Loucy (cell line): ENCODE results near the gene RRAGB.
"Not testable (repeated sequence)": the region's sequence is repeated elsewhere in the genome, so short reads cannot be mapped to it uniquely, and the experiment has no call there.

Experiments
- H2AFZ ChIP-seq: fragments of 200-600 bp; sonication (generic); 2 replicates; pipeline ENCODE4 v1.6.0; 2016; ENCODE audit warnings: antibody characterized with exemption, mild to moderate bottlenecking, low read length, moderate library complexity
- H3F3A ChIP-seq: fragments of 200-600 bp; 2 replicates; pipeline ENCODE4 v1.6.0; 2016; ENCODE audit warnings: antibody characterized with exemption, low read depth, mild to moderate bottlenecking
- H3K27me3 ChIP-seq: fragments of 200-600 bp; sonication (generic); 2 replicates; pipeline ENCODE4 v1.6.1; 2014; ENCODE audit warnings: low read length, mild to moderate bottlenecking; ENCODE audit not compliant: insufficient read depth, poor library complexity, severe bottlenecking
- H3K36me3 ChIP-seq: fragments of 200-600 bp; sonication (generic); 2 replicates; pipeline ENCODE4 v1.6.1; 2016; ENCODE audit warnings: low read length; ENCODE audit not compliant: insufficient read depth
- H3K4me1 ChIP-seq: fragments of 200-600 bp; sonication (generic); 2 replicates; pipeline ENCODE4 v1.5.1; 2014; ENCODE audit warnings: low read length, mild to moderate bottlenecking; ENCODE audit not compliant: insufficient read depth, poor library complexity, severe bottlenecking
- H3K4me2 ChIP-seq: fragments of 200-600 bp; sonication (generic); 2 replicates; pipeline ENCODE4 v1.6.0; 2014; ENCODE audit warnings: antibody characterized with exemption, low read length, low read depth, mild to moderate bottlenecking; ENCODE audit not compliant: poor library complexity, severe bottlenecking
- H3K4me3 ChIP-seq: fragments of 200-600 bp; sonication (generic); 2 replicates; pipeline ENCODE4 v1.5.1; 2014; ENCODE audit warnings: low read length, mild to moderate bottlenecking, mixed read lengths; ENCODE audit not compliant: poor library complexity, severe bottlenecking
- H3K79me2 ChIP-seq: fragments of 200-600 bp; sonication (generic); 2 replicates; pipeline ENCODE4 v1.6.1; 2014; ENCODE audit warnings: low read length; ENCODE audit not compliant: insufficient read depth
- H3K9ac ChIP-seq: fragments of 200-600 bp; sonication (generic); 2 replicates; pipeline ENCODE4 v1.6.0; 2014; ENCODE audit warnings: mild to moderate bottlenecking, low read depth, low read length, moderate library complexity; ENCODE audit not compliant: poor library complexity, severe bottlenecking
- H3K9me2 ChIP-seq: fragments of 200-600 bp; sonication (generic); replicated peaks from 2 replicates; pipeline ENCODE4 v1.6.1; 2016; ENCODE audit warnings: low read depth, low read length, mixed read lengths
- H3K9me3 ChIP-seq: fragments of 200-600 bp; sonication (generic); 2 replicates; pipeline ENCODE4 v1.6.1; 2014; ENCODE audit warnings: mild to moderate bottlenecking, antibody characterized with exemption, low read length, low read depth; ENCODE audit not compliant: insufficient read depth
- H4K20me1 ChIP-seq: fragments of 200-600 bp; sonication (generic); 2 replicates; pipeline ENCODE4 v1.6.0; 2014; ENCODE audit warnings: antibody characterized with exemption, low read length, mild to moderate bottlenecking; ENCODE audit not compliant: insufficient read depth, poor library complexity, severe bottlenecking
- EZH2phosphoT487 ChIP-seq: fragments of 200-600 bp; IDR thresholded peaks from 2 replicates; pipeline ENCODE4 v1.6.1; 2018; ENCODE audit warnings: antibody characterized with exemption, mild to moderate bottlenecking, moderate library complexity, borderline replicate concordance
- TF ChIP-seq, protein P1 (sequence below): fragments of 200-600 bp; sonication (generic); conservative IDR thresholded peaks from 2 replicates; pipeline ENCODE4 v1.5.1; 2014; ENCODE audit warnings: mild to moderate bottlenecking, antibody characterized with exemption, low read length

The RRAGB gene

DNA sequence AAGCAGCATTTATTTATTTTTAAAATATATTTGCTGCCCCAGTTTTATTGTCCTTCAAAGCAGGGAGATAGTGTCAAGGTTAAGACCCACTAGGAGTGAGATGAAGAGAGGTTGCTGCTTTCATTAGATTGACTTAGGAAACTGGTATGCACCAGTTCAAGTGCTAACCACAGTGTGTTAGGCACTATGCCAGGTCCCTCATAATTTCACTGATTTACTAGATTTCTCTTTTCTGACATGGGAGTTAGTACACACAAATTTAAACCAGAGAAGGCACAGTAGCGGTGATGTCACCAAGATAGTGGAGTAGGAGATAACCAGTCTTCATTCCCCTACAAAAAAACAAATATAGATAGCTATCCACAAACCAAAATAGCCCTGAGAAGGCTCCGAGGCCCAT is 14.3 kb downstream of the RRAGB start:
- no peak overlapping the region for H2AFZ ChIP-seq

DNA sequence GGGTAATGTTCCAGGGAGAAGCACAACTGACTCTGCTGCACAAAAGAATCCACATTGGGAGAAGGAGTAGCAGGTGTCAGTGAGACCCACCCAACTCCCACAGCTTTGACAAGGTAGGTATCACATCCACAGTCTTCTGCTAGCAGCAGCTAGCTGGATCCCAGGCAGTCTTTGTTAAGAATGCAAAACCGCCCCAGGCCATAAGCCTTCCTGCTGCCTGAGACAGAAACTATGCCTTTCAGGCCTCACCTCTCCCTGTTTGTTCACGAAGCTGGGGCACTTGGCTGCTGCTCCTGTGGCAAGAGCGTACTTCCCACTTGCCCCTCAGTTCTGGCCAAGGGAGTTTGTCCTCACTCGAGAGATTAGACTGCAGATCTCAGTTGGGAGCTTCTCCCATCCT is 21.4 kb downstream of the RRAGB start:
- no peak overlapping the region for H3K9ac ChIP-seq
- H3K9me2 ChIP-seq: no peaks in the 10 kb centered on the region
- no peaks in the 10 kb centered on the region; the same call in 1 of the 2 replicates for H3K9me3 ChIP-seq
- H3K79me2 ChIP-seq: no peaks in the 10 kb centered on the region
- no peaks in the 10 kb centered on the region for H3K27me3 ChIP-seq
- H3K4me2 ChIP-seq: no peak overlapping the region
- peaks cover 46% of the 10 kb centered on the region; the same call in 1 of the 2 replicates for H3K36me3 ChIP-seq
- no peaks in the 10 kb centered on the region for H3K4me1 ChIP-seq
- H4K20me1 ChIP-seq: no peaks in the 10 kb centered on the region
- H2AFZ ChIP-seq: no peak overlapping the region
- TF ChIP-seq, protein P1, sequence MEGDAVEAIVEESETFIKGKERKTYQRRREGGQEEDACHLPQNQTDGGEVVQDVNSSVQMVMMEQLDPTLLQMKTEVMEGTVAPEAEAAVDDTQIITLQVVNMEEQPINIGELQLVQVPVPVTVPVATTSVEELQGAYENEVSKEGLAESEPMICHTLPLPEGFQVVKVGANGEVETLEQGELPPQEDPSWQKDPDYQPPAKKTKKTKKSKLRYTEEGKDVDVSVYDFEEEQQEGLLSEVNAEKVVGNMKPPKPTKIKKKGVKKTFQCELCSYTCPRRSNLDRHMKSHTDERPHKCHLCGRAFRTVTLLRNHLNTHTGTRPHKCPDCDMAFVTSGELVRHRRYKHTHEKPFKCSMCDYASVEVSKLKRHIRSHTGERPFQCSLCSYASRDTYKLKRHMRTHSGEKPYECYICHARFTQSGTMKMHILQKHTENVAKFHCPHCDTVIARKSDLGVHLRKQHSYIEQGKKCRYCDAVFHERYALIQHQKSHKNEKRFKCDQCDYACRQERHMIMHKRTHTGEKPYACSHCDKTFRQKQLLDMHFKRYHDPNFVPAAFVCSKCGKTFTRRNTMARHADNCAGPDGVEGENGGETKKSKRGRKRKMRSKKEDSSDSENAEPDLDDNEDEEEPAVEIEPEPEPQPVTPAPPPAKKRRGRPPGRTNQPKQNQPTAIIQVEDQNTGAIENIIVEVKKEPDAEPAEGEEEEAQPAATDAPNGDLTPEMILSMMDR: no peak
- no peak for TF ChIP-seq EZH2phosphoT487
- no peaks in the 10 kb centered on the region for H3F3A ChIP-seq
- no peak overlapping the region for H3K4me3 ChIP-seq

More for the DNA sequence above, 14.3 kb downstream of the RRAGB start:
- no peaks in the 10 kb centered on the region for H3K9me2 ChIP-seq
- no peaks in the 10 kb centered on the region for H3F3A ChIP-seq
- H4K20me1 ChIP-seq: no peaks in the 10 kb centered on the region
- no peak overlapping the region for H3K4me2 ChIP-seq
- H3K79me2 ChIP-seq: peaks cover 6% of the 10 kb centered on the region; the same call in 1 of the 2 replicates
- H3K36me3 ChIP-seq: peaks cover 61% of the 10 kb centered on the region; the same call in 1 of the 2 replicates
- H3K27me3 ChIP-seq: no peaks in the 10 kb centered on the region
- no peaks in the 10 kb centered on the region for H3K4me1 ChIP-seq
- H3K9me3 ChIP-seq: peaks cover under 1% of the 10 kb centered on the region; the same call in 1 of the 2 replicates
- no peak overlapping the region for H3K9ac ChIP-seq
- H3K4me3 ChIP-seq: no peak overlapping the region
- no peak for TF ChIP-seq EZH2phosphoT487
- TF ChIP-seq, protein P1: no peak

DNA sequence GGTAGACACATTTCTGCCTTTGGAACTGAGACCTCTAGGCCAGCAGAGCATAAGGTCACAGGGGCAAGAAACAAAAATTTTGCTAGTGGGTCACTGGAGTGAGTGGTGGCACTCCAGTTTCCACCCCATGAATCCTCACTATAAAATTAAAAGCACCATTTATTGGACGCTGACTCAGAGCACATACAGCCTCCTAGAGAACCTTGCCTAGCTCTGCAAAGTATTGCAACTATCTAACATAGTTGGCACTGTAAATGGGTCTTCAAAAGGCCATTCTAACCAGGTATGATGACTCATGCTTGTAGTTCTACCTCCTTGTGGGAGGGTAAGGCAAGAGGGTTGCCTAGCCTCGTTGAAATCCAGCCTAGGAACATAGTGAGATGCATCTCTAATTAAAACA is 25.1 kb downstream of the RRAGB start:
- Histone ChIP-seq H3K9me2 (no peaks in the 10 kb centered on the region), H3K79me2 (no peaks in the 10 kb centered on the region), H3K4me1 (no peaks in the 10 kb centered on the region), H3K9me3 (no peaks in the 10 kb centered on the region), H2AFZ (no peak overlapping the region), H3K36me3 (peaks cover 31% of the 10 kb centered on the region; the same call in 1 of the 2 replicates), H3K9ac (no peak overlapping the region), H3F3A (no peaks in the 10 kb centered on the region), H3K27me3 (no peaks in the 10 kb centered on the region), H4K20me1 (no peaks in the 10 kb centered on the region), H3K4me3 (no peak overlapping the region), H3K4me2 (no peak overlapping the region)
- TF ChIP-seq, protein P1: no peak
- no peak for TF ChIP-seq EZH2phosphoT487

DNA sequence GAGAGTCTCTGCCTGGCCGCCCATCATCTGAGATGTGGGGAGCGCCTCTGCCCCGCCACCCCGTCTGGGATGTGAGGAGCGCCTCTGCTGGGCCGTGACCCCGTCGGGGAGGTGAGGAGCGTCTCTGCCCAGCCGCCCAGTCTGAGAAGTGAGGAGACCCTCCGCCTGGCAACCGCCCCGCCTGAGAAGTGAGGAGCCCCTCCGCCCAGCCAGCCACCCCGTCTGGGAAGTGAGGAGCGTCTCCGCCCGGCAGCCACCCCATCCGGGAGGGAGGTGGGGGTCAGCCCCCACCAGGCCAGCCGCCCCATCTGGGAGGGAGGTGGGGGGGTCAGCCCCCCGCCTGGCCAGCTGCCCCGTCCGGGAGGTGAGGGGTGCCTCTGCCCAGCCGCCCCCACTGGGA is 30.9 kb downstream of the RRAGB start:
- H3F3A ChIP-seq, H3K27me3 ChIP-seq, H3K4me2 ChIP-seq, H3K9me2 ChIP-seq, H3K9me3 ChIP-seq, H3K4me3 ChIP-seq, H3K4me1 ChIP-seq, H3K79me2 ChIP-seq, H4K20me1 ChIP-seq, H3K9ac ChIP-seq, H2AFZ ChIP-seq: not testable (repeated sequence)
- H3K36me3 ChIP-seq: peaks cover 14% of the 10 kb centered on the region; the same call in 1 of the 2 replicates
